GM12801 (cell line): ENCODE data around the gene ENO4.

ENCODE experiments used
- CTCF ChIP-seq: IDR thresholded peaks from one replicate; pipeline ENCODE4 v1.5.1; 2011; ENCODE audit warnings: control low read depth; ENCODE audit not compliant: insufficient read length; ENCODE audit errors: extremely low read depth

Gene ENO4

GRCh38 chr10:116809483-116810119, 39.7 kb upstream of the ENO4 start:
- no peak for TF ChIP-seq CTCF

GRCh38 chr10:116810120-116810500, 39.2 kb upstream of the ENO4 start:
- TF ChIP-seq CTCF = no peak

GRCh38 chr10:116810895-116811294, 38.4 kb upstream of the ENO4 start:
- no peak for TF ChIP-seq CTCF

GRCh38 chr10:116811691-116812090, 37.6 kb upstream of the ENO4 start:
- no peak for TF ChIP-seq CTCF

- TF ChIP-seq CTCF = no peak
Measured at GRCh38 chr10:116815641-116816415, 33.5 kb upstream of the ENO4 start.

- no peak for TF ChIP-seq CTCF
Measured at GRCh38 chr10:116817178-116817577, 32.1 kb upstream of the ENO4 start.

GRCh38 chr10:116817780-116818343, 31.4 kb upstream of the ENO4 start:
- no peak for TF ChIP-seq CTCF
